K562 (cell line): ENCODE data around the gene FBXO46. TPM values are rescaled to one million over a fixed set of nuclear protein-coding genes. Genes with fewer than 3 reads are reported as not detected.

ENCODE experiments used
- ATAC-seq: fragments of 200-7000 bp; cut with Tn5 transposase; 3 replicates; pipeline ENCODE4 v1.9.1; 2020; ENCODE audit warnings: moderate library complexity
- BruUV-seq: library from RNA; stranded (reverse); fragments of 400-500 nt; replicated peaks from 2 replicates; lab custom pipeline; 2021; lab: Mats Ljungman, UMichigan
- CTCF ChIA-PET: fragments of 300-600 bp; formaldehyde crosslinking; extraction: SDS; loops from one replicate; lab custom pipeline; 2021; ENCODE audit warnings: low intra/inter-chr PET ratio; lab: Yijun Ruan, JAX
- POLR2A ChIA-PET: fragments of 300-600, 350-650 bp; sonication (Branson Sonifier 250); formaldehyde crosslinking; extraction: SDS; loops from one replicate; lab custom pipeline; 2021; ENCODE audit warnings: antibody characterized with exemption, inconsistent platforms; lab: Yijun Ruan, JAX
- DNase-seq, 4 experiments: peaks; one replicate each; pipeline versions ENCODE4 v3.0.0 to v3.0.0-alpha.2; 2011 to 2018; ENCODE audit warnings: low spot score in 3 of 4, mixed read lengths in 3 of 4; ENCODE audit errors: extremely low read depth in 1 of 4
- FAIRE-seq: peaks from 2 replicates; lab custom pipeline; 2011; peaks lifted over from hg19 to GRCh38; lab: Jason Lieb, UNC
- H2AFZ ChIP-seq: 2 replicates; pipeline ENCODE4 v1.6.0; 2011; ENCODE audit warnings: low read depth, low read length, control low read depth, inconsistent platforms
- H3K27ac ChIP-seq: fragments of 200-600 bp; 3 replicates; pipeline ENCODE4 v1.8.0; 2011; ENCODE audit warnings: low read depth, mild to moderate bottlenecking, control low read depth, inconsistent platforms, low read length, moderate library complexity, mixed read lengths; ENCODE audit errors: extremely low read depth
- H3K27me3 ChIP-seq, 2 experiments: fragments of 300-600 bp in 1 of 2; 2 replicates in 1 of 2; 3 replicates in 1 of 2; pipeline versions ENCODE4 v1.6.0 to v1.8.0; 2011; ENCODE audit warnings: inconsistent platforms in 2 of 2, low read length in 2 of 2, mild to moderate bottlenecking in 1 of 2, mixed read lengths in 1 of 2, moderate library complexity in 1 of 2; ENCODE audit not compliant: control insufficient read depth in 2 of 2, insufficient read depth in 2 of 2
- H3K36me3 ChIP-seq: fragments of 300-600 bp; 3 replicates; pipeline ENCODE4 v1.8.0; 2011; ENCODE audit warnings: mild to moderate bottlenecking, low read length, inconsistent platforms; ENCODE audit not compliant: control insufficient read depth, insufficient read depth
- H3K4me1 ChIP-seq, 2 experiments: fragments of 200-600 bp in 1 of 2; replicated peaks in 1 of 2; 2 replicates in 1 of 2; 3 replicates in 1 of 2; pipeline versions ENCODE4 v1.5.1 to v1.8.0; 2011; ENCODE audit warnings: inconsistent platforms in 2 of 2, low read length in 2 of 2, mild to moderate bottlenecking in 1 of 2, mixed read lengths in 1 of 2, moderate library complexity in 1 of 2; ENCODE audit not compliant: control insufficient read depth in 2 of 2, insufficient read depth in 2 of 2
- H3K4me2 ChIP-seq: 2 replicates; pipeline ENCODE4 v1.6.1; 2011; ENCODE audit warnings: low read length, control low read depth, inconsistent platforms, mixed read lengths; ENCODE audit not compliant: insufficient read depth
- H3K4me3 ChIP-seq: fragments of 200-600 bp; sonication (generic), shearing (Covaris generic); 2 replicates; pipeline ENCODE4 v1.5.1; 2016; ENCODE audit warnings: control low read depth, inconsistent platforms
- H3K79me2 ChIP-seq: fragments of 200-600 bp; 3 replicates; pipeline ENCODE4 v1.8.0; 2011; ENCODE audit warnings: low read length, inconsistent platforms; ENCODE audit not compliant: control insufficient read depth, insufficient read depth
- H3K9ac ChIP-seq, 2 experiments: 2 replicates each; pipeline versions ENCODE4 v1.6.0 to v1.6.1; 2011; ENCODE audit warnings: low read depth in 2 of 2, low read length in 2 of 2, control low read depth in 1 of 2, inconsistent platforms in 1 of 2, mild to moderate bottlenecking in 1 of 2, mixed read lengths in 1 of 2; ENCODE audit not compliant: insufficient read depth in 1 of 2
- H3K9me1 ChIP-seq: one replicate; pipeline ENCODE4 v1.6.0; 2011; ENCODE audit warnings: inconsistent platforms, mild to moderate bottlenecking, low read length, moderate library complexity; ENCODE audit not compliant: control insufficient read depth, insufficient read depth
- H3K9me3 ChIP-seq: replicated peaks from 2 replicates; pipeline ENCODE4 v1.5.1; 2011; ENCODE audit warnings: low read depth, low read length, inconsistent platforms; ENCODE audit not compliant: control insufficient read depth, insufficient read depth
- H4K20me1 ChIP-seq: replicated peaks from 2 replicates; pipeline ENCODE4 v1.6.1; 2011; ENCODE audit warnings: low read length, inconsistent platforms, mixed read lengths; ENCODE audit not compliant: control insufficient read depth, insufficient read depth
- FIP1L1 ChIP-seq: fragments of 200-400 bp; formaldehyde crosslinking; IDR thresholded peaks from 2 replicates; pipeline ENCODE4 v1.6.1; 2018; ENCODE audit warnings: mild to moderate bottlenecking, low read depth, low read length; ENCODE audit not compliant: poor library complexity, severe bottlenecking
- HSF4 ChIP-seq: fragments of 250-450 bp; sonication (Bioruptor Pico); IDR thresholded peaks from 2 replicates; pipeline ENCODE4 v2.1.2; 2022; ENCODE audit warnings: mild to moderate bottlenecking, moderate library complexity, borderline replicate concordance
- MAFK ChIP-seq: IDR thresholded peaks from 2 replicates; pipeline ENCODE4 v1.6.1; 2011; ENCODE audit warnings: low read length, improper control_type of control experiment
- MTF1 ChIP-seq: fragments of 250-450 bp; sonication (Bioruptor Pico); IDR thresholded peaks from 2 replicates; pipeline ENCODE4 v1.9.0; 2021; ENCODE audit warnings: moderate library complexity, mild to moderate bottlenecking, inconsistent platforms, borderline replicate concordance
- NCOR1 ChIP-seq: fragments of 450-650 bp; IDR thresholded peaks from 2 replicates; pipeline ENCODE4 v1.6.1; 2016; ENCODE audit warnings: mild to moderate bottlenecking, moderate library complexity
- SAFB ChIP-seq: fragments of 200-400 bp; formaldehyde crosslinking; IDR thresholded peaks from 2 replicates; pipeline ENCODE4 v1.6.1; 2017; ENCODE audit warnings: low read depth, low read length, borderline replicate concordance
- SRSF9 ChIP-seq: fragments of 200-400 bp; formaldehyde crosslinking; IDR thresholded peaks from 2 replicates; pipeline ENCODE4 v1.6.1; 2017; ENCODE audit warnings: low read depth, low read length, borderline replicate concordance
- STAG1 ChIP-seq: sonication (generic); formaldehyde crosslinking; IDR thresholded peaks from 2 replicates; pipeline ENCODE4 v1.5.0; 2020; ENCODE audit warnings: missing genetic modification reagents, borderline replicate concordance
- TSC22D4 ChIP-seq: fragments of 450-650 bp; IDR thresholded peaks from 2 replicates; pipeline ENCODE4 v1.6.1; 2016; ENCODE audit warnings: missing genetic modification characterization, missing biosample characterization, control low read depth
- U2AF2 ChIP-seq: fragments of 200-400 bp; formaldehyde crosslinking; optimal IDR thresholded peaks from 2 replicates; pipeline ENCODE3; 2017; ENCODE audit warnings: low read depth, mild to moderate bottlenecking, low read length
- WGBS: fragments of 100-300 bp; shearing (Covaris generic); methylation state at CpG from one replicate; pipeline ENCODE4 v1.1.6; 2016; ENCODE audit warnings: low coverage, mixed read lengths; ENCODE audit not compliant: insufficient coverage; ENCODE audit errors: missing lambda C conversion rate; 5-methylcytosine and 5-hydroxymethylcytosine counted together
- in situ Hi-C: fragments of 300-500 bp; cut with MboI; formaldehyde crosslinking; loops from 4 replicates; pipeline ENCODE4 v1.15.0; 2018; ENCODE audit warnings: inconsistent platforms, mixed read lengths
- intact Hi-C: fragments of 100-400 bp; cut with micrococcal nuclease; formaldehyde crosslinking; loops from 2 replicates; pipeline ENCODE4 v1.14.2; 2022
- polyA plus RNA-seq, 8 experiments: library from polyadenylated mRNA; depleted of rRNA in 4 of 8; stranded (reverse) in 5 of 8; unstranded in 3 of 8; fragments of >200 nt; fragmentation: Nextera tagmentation in 2 of 8; fragmentation: Illumina TruSeq in 1 of 8; extraction: Ambion mirVana in 2 of 8; extraction: Trizol in 1 of 8; gene quantifications; 2 replicates each; pipeline versions ENCODE4 v1.2.1 to v1.2.3, GENCODE V29; 2011 to 2014; ENCODE audit warnings: inconsistent platforms in 1 of 8, missing spikeins in 1 of 8
- total RNA-seq, 7 experiments: library from RNA; depleted of rRNA in 6 of 7; stranded (reverse); fragments of >200 nt in 6 of 7; fragmentation: Illumina TruSeq in 2 of 7; extraction: Trizol in 2 of 7; gene quantifications; 2 replicates each; pipeline versions ENCODE4 v1.2.1 to v1.2.3, GENCODE V29; 2011 to 2021; ENCODE audit warnings: low replicate concordance in 1 of 7
- TF ChIP-seq, protein P1 (sequence below): fragments of 250-450 bp; sonication (Bioruptor Pico); IDR thresholded peaks from 2 replicates; pipeline ENCODE4 v1.5.0; 2021
- TF ChIP-seq, protein P2 (sequence below): fragments of 450-650 bp; conservative IDR thresholded peaks from 2 replicates; pipeline ENCODE4 v1.6.1; 2016; ENCODE audit warnings: missing genetic modification characterization, low read depth, mild to moderate bottlenecking, missing compliant biosample characterization, moderate library complexity
- TF ChIP-seq, protein P3 (sequence below): fragments of 250-450 bp; sonication (Bioruptor Pico); IDR thresholded peaks from 2 replicates; pipeline ENCODE4 v1.4.0; 2020; ENCODE audit warnings: mild to moderate bottlenecking, moderate library complexity, borderline replicate concordance
- TF ChIP-seq, protein P4 (sequence below), 3 experiments: fragments of 200-800 bp in 1 of 3; sonication (Bioruptor generic) in 1 of 3; sonication (generic) in 1 of 3; formaldehyde crosslinking in 1 of 3; IDR thresholded peaks; 2 replicates each; pipeline versions ENCODE4 v1.6.1 to v1.8.0; 2016 to 2022; ENCODE audit warnings: mild to moderate bottlenecking in 2 of 3, missing compliant biosample characterization in 2 of 3, missing genetic modification characterization in 2 of 3, missing genetic modification reagents in 1 of 3

FBXO46 gene
- total and polyA plus RNA-seq, 9 of the 15 experiments (the other 6 are each of a cell fraction or from before 2014, with no cell fraction given): 1.5 to 36.1 (median 7.3) TPM

DNA sequence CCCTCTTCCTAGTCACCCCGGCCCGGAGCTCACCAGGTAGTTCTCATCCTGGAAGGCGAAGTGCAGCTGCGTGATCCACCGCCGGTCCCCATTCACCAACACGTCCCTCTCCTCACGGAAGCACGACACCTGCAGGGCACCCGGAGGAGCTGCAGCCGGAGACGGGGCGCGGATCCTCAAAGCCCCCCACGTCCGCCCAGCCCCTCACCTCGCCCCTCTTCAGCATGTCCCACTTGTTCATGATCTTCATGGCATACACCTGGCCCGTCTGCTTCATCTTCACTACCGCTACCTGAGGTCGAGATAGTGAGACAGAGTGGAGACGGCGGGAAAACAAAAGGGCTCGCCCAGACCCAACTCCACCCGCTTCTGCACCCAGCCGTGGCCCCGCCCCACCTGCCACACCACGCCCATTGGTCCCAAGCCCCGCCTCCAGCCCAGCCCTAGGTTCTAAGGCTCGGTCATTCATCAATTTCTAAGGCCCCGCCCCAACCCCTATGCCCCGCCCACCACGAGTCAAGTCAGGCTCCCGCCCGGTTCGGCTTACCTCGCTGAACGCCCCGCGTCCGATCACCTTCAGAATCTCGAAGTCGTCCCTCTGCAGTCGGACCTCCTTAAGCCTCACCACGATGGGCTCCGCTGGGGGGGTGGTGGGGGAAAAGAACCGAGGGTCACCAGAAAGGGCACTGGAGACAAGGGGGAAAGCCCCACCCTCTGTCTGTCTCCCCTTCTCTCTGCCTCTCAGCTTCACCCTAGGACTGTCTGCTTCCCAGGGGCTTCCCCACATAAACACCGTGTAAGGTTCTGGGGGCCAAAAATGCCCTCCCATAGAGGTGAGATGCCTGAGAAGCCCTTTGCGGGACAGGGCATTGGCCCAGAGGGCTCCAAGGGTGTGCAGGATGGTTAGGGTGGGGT, 48.8 kb upstream of the FBXO46 start:
- no TSS peak for BruUV-seq
- peak overlapping the region; percentile 83 for H3K4me2 ChIP-seq
- no peaks in the 10 kb centered on the region for H3K27me3 ChIP-seq
- ChIA-PET CTCF (interaction anchor here (0.5 to 0.6 kb wide), 3 partner anchors 19 to 822 kb away, joined by 3 to 4 read pairs (median 4); partner anchors contain the start of gene CALM3), POLR2A (interaction anchor here (0.6 to 7.7 kb wide), 8 partner anchors 8 to 298 kb away, joined by 3 to 70 read pairs (median 4); partner anchors contain the start of genes DMWD and SIX5)
- peak overlapping the region; percentile 70 for H3K27ac ChIP-seq
- in situ Hi-C loops: no loop called here
- intact Hi-C loops: no loop called here
- peak; percentile 94 to 98 (median 95) for DNase-seq
- H3K9me3 ChIP-seq: no peaks in the 10 kb centered on the region
- FAIRE-seq: peak; percentile 95
- peaks cover 16 to 67% of the 10 kb centered on the region in 2 experiments for H3K4me1 ChIP-seq
- peak overlapping the region; percentile 44 for H3K4me3 ChIP-seq
- H3K9ac ChIP-seq: peak overlapping the region; percentile 62 to 87
- H3K9me1 ChIP-seq: peaks cover 6% of the 10 kb centered on the region
- ATAC-seq: peak; percentile 96
- H3K36me3 ChIP-seq: peaks cover 19% of the 10 kb centered on the region; the same call in 2 of the 3 replicates
- 2% methylated on average over 42 of the region's 48 CpGs for WGBS
- peak overlapping the region; percentile 96 for H2AFZ ChIP-seq
- no peaks in the 10 kb centered on the region for H3K79me2 ChIP-seq
- peaks cover 10% of the 10 kb centered on the region; the same call in 1 of the 2 replicates for H4K20me1 ChIP-seq
- TF ChIP-seq U2AF2: no peak
- TF ChIP-seq, protein P1, sequence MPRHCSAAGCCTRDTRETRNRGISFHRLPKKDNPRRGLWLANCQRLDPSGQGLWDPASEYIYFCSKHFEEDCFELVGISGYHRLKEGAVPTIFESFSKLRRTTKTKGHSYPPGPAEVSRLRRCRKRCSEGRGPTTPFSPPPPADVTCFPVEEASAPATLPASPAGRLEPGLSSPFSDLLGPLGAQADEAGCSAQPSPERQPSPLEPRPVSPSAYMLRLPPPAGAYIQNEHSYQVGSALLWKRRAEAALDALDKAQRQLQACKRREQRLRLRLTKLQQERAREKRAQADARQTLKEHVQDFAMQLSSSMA (CRISPR knock-in tag): no peak
- TF ChIP-seq SAFB: no peak
- TF ChIP-seq SRSF9: no peak
- TF ChIP-seq, protein P2, sequence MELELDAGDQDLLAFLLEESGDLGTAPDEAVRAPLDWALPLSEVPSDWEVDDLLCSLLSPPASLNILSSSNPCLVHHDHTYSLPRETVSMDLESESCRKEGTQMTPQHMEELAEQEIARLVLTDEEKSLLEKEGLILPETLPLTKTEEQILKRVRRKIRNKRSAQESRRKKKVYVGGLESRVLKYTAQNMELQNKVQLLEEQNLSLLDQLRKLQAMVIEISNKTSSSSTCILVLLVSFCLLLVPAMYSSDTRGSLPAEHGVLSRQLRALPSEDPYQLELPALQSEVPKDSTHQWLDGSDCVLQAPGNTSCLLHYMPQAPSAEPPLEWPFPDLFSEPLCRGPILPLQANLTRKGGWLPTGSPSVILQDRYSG (tag): no peak
- no peak for TF ChIP-seq MTF1 (CRISPR knock-in tag)
- no peak for TF ChIP-seq MAFK
- TF ChIP-seq, protein P3, sequence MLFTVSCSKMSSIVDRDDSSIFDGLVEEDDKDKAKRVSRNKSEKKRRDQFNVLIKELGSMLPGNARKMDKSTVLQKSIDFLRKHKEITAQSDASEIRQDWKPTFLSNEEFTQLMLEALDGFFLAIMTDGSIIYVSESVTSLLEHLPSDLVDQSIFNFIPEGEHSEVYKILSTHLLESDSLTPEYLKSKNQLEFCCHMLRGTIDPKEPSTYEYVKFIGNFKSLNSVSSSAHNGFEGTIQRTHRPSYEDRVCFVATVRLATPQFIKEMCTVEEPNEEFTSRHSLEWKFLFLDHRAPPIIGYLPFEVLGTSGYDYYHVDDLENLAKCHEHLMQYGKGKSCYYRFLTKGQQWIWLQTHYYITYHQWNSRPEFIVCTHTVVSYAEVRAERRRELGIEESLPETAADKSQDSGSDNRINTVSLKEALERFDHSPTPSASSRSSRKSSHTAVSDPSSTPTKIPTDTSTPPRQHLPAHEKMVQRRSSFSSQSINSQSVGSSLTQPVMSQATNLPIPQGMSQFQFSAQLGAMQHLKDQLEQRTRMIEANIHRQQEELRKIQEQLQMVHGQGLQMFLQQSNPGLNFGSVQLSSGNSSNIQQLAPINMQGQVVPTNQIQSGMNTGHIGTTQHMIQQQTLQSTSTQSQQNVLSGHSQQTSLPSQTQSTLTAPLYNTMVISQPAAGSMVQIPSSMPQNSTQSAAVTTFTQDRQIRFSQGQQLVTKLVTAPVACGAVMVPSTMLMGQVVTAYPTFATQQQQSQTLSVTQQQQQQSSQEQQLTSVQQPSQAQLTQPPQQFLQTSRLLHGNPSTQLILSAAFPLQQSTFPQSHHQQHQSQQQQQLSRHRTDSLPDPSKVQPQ (CRISPR knock-in tag): no peak
- no peak for TF ChIP-seq FIP1L1
- TF ChIP-seq HSF4 (CRISPR knock-in tag): no peak
- TF ChIP-seq, protein P4, sequence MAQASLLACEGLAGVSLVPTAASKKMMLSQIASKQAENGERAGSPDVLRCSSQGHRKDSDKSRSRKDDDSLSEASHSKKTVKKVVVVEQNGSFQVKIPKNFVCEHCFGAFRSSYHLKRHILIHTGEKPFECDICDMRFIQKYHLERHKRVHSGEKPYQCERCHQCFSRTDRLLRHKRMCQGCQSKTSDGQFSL (CRISPR knock-in tag; IDR thresholded peaks at IDR 0.05): peak; percentile 73
- TF ChIP-seq, protein P4 (tag; IDR thresholded peaks at IDR 0.05): no peak
- no peak for TF ChIP-seq STAG1
- no peak for TF ChIP-seq TSC22D4 (tag)
- TF ChIP-seq NCOR1: no peak
